DND-41 (cell line): ENCODE measurements around the gene ESYT2.

ENCODE experiments used
- ATAC-seq: fragments of 200-7000 bp; cut with Tn5 transposase; 3 replicates; pipeline ENCODE4 v1.9.1; 2021; ENCODE audit warnings: low read depth; ENCODE audit not compliant: insufficient read depth
- DNase-seq: peaks from one replicate; pipeline ENCODE4 v3.0.0-alpha.2; 2020
- H2AFZ ChIP-seq: 2 replicates; pipeline ENCODE4 v1.6.0; 2012; ENCODE audit warnings: low read depth, low read length
- H3K27ac ChIP-seq: 2 replicates; pipeline ENCODE4 v1.5.1; 2012; ENCODE audit warnings: low read length, inconsistent platforms
- H3K27me3 ChIP-seq: fragments of 200-600 bp; sonication (generic); 2 replicates; pipeline ENCODE4 v1.6.0; 2012; ENCODE audit warnings: low read length, mild to moderate bottlenecking, inconsistent platforms; ENCODE audit not compliant: insufficient read depth, poor library complexity
- H3K36me3 ChIP-seq: 2 replicates; pipeline ENCODE4 v1.5.1; 2012; ENCODE audit warnings: low read length, inconsistent platforms; ENCODE audit not compliant: insufficient read depth
- H3K4me1 ChIP-seq: 2 replicates; pipeline ENCODE4 v1.5.1; 2012; ENCODE audit warnings: mild to moderate bottlenecking, low read length; ENCODE audit not compliant: insufficient read depth
- H3K4me2 ChIP-seq: 2 replicates; pipeline ENCODE4 v1.6.0; 2012; ENCODE audit warnings: mild to moderate bottlenecking, moderate library complexity, low read length, inconsistent platforms; ENCODE audit not compliant: insufficient read depth
- H3K4me3 ChIP-seq, 2 experiments: fragments of 200-600 bp in 1 of 2; shearing (Covaris generic) in 1 of 2; 2 replicates each; pipeline ENCODE4 v1.5.1; 2012 to 2016; ENCODE audit warnings: inconsistent platforms in 2 of 2, low read length in 2 of 2, mild to moderate bottlenecking in 2 of 2, low read depth in 1 of 2, moderate library complexity in 1 of 2
- H3K79me2 ChIP-seq: 2 replicates; pipeline ENCODE4 v1.6.0; 2012; ENCODE audit warnings: low read length, inconsistent platforms; ENCODE audit not compliant: insufficient read depth
- H3K9ac ChIP-seq: 2 replicates; pipeline ENCODE4 v1.6.0; 2012; ENCODE audit warnings: low read depth, mild to moderate bottlenecking, inconsistent platforms, low read length, moderate library complexity
- H3K9me3 ChIP-seq: 2 replicates; pipeline ENCODE4 v1.5.1; 2012; ENCODE audit warnings: low read length, moderate library complexity, mild to moderate bottlenecking, inconsistent platforms; ENCODE audit not compliant: insufficient read depth, severe bottlenecking
- H4K20me1 ChIP-seq: 2 replicates; pipeline ENCODE4 v1.6.0; 2012; ENCODE audit warnings: low read length; ENCODE audit not compliant: insufficient read depth
- EZH2 ChIP-seq: IDR thresholded peaks from 3 replicates; pipeline ENCODE4 v1.6.1; 2012; ENCODE audit warnings: borderline replicate concordance, low read depth, mild to moderate bottlenecking, moderate library complexity, low read length, inconsistent platforms; ENCODE audit not compliant: severe bottlenecking
- TF ChIP-seq, protein P1 (sequence below): IDR thresholded peaks from 2 replicates; pipeline ENCODE4 v1.5.1; 2012; ENCODE audit warnings: borderline replicate concordance, low read length, moderate library complexity, mild to moderate bottlenecking; ENCODE audit not compliant: poor library complexity, severe bottlenecking; ENCODE audit errors: extremely low read depth

Gene ESYT2

DNA sequence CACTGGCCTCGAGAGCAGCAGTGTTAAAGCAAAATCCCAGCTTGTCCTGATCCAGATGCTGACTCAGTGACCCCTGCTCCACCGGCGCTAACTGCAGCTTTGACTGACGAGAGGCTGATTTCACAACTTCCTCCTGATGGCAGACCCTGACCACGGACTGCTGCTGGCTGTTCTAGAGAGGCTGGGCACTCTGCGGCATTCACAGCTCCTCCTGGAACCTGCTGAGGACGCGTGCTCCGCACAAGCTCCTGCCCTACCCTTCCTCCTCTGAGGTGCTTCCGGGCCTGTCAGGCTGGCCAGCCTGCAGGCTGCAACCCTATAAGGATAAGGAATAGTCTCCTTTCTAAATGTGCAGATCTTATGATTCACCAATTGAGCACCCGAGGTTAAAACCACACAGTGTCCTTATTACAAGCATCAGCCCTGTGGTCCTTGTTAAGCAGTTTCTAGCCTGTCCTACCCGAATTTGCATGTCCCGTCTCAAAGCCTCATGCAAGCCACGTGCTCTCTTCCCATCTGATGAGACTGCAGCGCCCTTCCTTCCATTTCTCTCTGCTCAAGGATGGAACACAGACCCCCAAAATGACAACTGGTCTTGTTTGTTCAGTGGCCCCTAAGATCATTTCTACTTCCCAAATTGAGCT, 89.2 kb downstream of the ESYT2 start:
- no peak for TF ChIP-seq EZH2
- TF ChIP-seq, protein P1, sequence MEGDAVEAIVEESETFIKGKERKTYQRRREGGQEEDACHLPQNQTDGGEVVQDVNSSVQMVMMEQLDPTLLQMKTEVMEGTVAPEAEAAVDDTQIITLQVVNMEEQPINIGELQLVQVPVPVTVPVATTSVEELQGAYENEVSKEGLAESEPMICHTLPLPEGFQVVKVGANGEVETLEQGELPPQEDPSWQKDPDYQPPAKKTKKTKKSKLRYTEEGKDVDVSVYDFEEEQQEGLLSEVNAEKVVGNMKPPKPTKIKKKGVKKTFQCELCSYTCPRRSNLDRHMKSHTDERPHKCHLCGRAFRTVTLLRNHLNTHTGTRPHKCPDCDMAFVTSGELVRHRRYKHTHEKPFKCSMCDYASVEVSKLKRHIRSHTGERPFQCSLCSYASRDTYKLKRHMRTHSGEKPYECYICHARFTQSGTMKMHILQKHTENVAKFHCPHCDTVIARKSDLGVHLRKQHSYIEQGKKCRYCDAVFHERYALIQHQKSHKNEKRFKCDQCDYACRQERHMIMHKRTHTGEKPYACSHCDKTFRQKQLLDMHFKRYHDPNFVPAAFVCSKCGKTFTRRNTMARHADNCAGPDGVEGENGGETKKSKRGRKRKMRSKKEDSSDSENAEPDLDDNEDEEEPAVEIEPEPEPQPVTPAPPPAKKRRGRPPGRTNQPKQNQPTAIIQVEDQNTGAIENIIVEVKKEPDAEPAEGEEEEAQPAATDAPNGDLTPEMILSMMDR, result no peak
- no peaks in the 10 kb centered on the region for H3K9me3 ChIP-seq
- H3K79me2 ChIP-seq, result no peaks in the 10 kb centered on the region
- ATAC-seq, result no peak
- H3K27me3 ChIP-seq, result no peaks in the 10 kb centered on the region
- peaks cover 93% of the 10 kb centered on the region for H3K36me3 ChIP-seq
- no peak overlapping the region for H2AFZ ChIP-seq
- H3K4me1 ChIP-seq, result no peaks in the 10 kb centered on the region
- H3K4me3 ChIP-seq, result no peak overlapping the region
- no peaks in the 10 kb centered on the region for H4K20me1 ChIP-seq
- DNase-seq, result no peak
- no peak overlapping the region for H3K9ac ChIP-seq
- no peak overlapping the region for H3K27ac ChIP-seq
- H3K4me2 ChIP-seq, result no peak overlapping the region

DNA sequence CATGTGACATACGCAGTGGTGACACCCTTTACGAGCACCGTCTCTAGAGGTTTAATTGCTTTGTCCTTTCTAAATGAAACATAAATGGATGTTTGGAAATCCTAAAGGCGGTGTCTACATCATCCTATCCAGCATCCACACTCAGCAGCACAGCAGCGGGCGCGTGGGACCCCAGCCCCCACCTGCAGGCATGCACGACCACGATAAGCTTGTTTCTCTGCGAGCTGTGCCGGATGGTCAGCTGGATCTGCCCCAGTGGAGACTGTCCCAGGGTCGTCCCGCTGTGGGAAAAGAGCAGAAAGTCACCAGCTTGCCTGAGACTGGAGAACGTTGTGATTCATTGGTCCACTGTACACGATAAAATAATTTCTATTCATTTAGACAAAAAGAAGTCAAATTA, 90.5 kb downstream of the ESYT2 start:
- DNase-seq, result no peak

DNA sequence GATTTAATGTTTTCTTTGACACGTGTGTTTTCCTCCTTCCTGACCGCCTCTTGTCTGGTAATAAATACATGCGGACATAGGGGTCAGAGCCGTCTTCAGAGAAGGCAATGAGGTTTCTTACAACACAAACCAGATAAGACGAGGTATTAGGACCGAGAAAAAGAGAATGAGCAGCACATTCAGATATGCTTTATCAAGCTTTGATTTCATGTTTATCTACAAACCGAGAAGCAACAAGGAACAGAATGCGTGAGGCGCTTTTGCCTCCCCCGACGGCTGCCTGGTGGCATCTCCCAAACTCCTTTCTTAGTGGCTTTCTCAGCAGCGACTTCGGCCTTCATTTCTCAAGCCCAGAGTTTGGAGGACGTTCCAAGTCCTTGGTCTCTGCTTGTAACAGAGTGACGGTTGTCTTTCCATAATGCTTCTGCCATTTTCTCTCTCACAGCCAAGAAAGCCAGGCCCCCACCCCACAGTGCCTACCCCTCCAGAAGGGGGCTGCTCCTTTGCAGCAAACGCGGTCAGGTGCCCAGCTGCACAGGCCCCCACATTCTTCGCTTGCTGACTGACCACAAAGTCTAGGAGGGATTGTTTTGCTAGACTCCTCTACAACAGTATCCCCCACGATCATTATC, 92.1 kb downstream of the ESYT2 start:
- Histone ChIP-seq H4K20me1 (no peaks in the 10 kb centered on the region), H3K27me3 (no peaks in the 10 kb centered on the region), H2AFZ (no peak overlapping the region), H3K36me3 (peaks cover 92% of the 10 kb centered on the region), H3K4me1 (no peaks in the 10 kb centered on the region), H3K9ac (no peak overlapping the region), H3K27ac (no peak overlapping the region), H3K4me2 (no peak overlapping the region), H3K79me2 (no peaks in the 10 kb centered on the region), H3K4me3 (no peak overlapping the region), H3K9me3 (no peaks in the 10 kb centered on the region)
- ATAC-seq (no peak), DNase-seq (no peak)
- TF ChIP-seq EZH2, result no peak
- TF ChIP-seq, protein P1, result no peak

More for the DNA sequence above, 90.5 kb downstream of the ESYT2 start:
- H3K9me3 ChIP-seq, result no peaks in the 10 kb centered on the region
- H4K20me1 ChIP-seq, result no peaks in the 10 kb centered on the region
- H3K9ac ChIP-seq, result no peak overlapping the region
- H3K27ac ChIP-seq, result no peak overlapping the region
- H3K4me1 ChIP-seq, result no peaks in the 10 kb centered on the region
- H3K27me3 ChIP-seq, result no peaks in the 10 kb centered on the region
- H3K4me3 ChIP-seq, result no peak overlapping the region
- no peaks in the 10 kb centered on the region for H3K79me2 ChIP-seq
- H3K4me2 ChIP-seq, result no peak overlapping the region
- ATAC-seq, result no peak
- H2AFZ ChIP-seq, result no peak overlapping the region
- TF ChIP-seq EZH2, result no peak
- TF ChIP-seq, protein P1, result no peak
- H3K36me3 ChIP-seq, result peaks cover 92% of the 10 kb centered on the region
